Measurements from ENCODE around the gene SLC25A28. TPM values are rescaled to one million over a fixed set of nuclear protein-coding genes. Genes with fewer than 3 reads are reported as not detected.
"Not testable (repeated sequence)": the region's sequence is repeated elsewhere in the genome, so short reads cannot be mapped to it uniquely, and the experiment has no call there.

The SLC25A28 gene
- total RNA-seq, 1 donor from 2014 or later = 15.7 TPM

DNA sequence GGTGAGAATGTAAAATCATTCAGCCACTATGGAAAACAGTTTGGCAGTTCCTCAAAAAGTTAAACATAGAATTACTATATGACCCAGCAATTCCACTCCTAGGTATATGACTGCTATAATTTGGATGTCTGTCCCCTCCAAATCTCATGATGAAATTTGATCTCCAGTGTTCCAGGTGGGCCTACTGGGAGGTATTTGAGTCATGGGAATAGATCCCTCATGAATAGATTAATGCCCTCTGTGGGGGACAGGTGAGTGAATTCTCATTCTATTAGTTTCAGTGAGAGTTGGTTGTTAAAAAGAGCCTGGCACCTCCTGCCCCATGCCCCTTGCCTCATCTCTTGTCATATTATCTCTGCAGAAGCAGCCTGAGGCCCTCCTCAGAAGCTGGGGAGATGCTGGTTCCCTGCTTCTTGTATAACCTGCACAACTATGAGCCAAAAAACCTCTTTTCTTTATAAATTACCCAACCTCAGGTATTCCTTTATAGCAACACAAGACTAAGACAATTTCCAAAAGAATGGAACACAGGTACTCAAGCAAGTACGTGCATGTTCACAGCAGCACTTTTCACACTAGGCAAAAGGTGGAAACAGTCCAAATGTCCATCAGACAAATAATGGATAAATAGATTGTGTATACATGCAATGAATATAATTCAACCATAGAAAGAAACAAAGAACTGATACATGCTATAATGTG lies 8.8 kb upstream of the SLC25A28 start:
- H3K36me3 ChIP-seq (ENCODE audit: control insufficient read depth in 3 of 3, insufficient read depth in 3 of 3, low read length in 3 of 3) = no peaks in the 10 kb centered on the region
- H3K27me3 ChIP-seq (ENCODE audit: control insufficient read depth in 3 of 3, insufficient read depth in 3 of 3, low read length in 3 of 3) = no peaks in the 10 kb centered on the region
- H3K9ac ChIP-seq (ENCODE audit: low read depth in 1 of 3, low read length in 3 of 3) = no peak overlapping the region
- H3K9me3 ChIP-seq (ENCODE audit: control insufficient read depth in 3 of 3, low read length in 3 of 3) = no peaks in the 10 kb centered on the region
- no peaks in the 10 kb centered on the region for H3K4me1 ChIP-seq (ENCODE audit: control insufficient read depth in 3 of 3, insufficient read depth in 3 of 3, low read length in 3 of 3)
- H3K4me3 ChIP-seq (ENCODE audit: low read length in 3 of 3) = no peak overlapping the region
- H3K27ac ChIP-seq (ENCODE audit: low read depth, low read length) = no peak overlapping the region

DNA sequence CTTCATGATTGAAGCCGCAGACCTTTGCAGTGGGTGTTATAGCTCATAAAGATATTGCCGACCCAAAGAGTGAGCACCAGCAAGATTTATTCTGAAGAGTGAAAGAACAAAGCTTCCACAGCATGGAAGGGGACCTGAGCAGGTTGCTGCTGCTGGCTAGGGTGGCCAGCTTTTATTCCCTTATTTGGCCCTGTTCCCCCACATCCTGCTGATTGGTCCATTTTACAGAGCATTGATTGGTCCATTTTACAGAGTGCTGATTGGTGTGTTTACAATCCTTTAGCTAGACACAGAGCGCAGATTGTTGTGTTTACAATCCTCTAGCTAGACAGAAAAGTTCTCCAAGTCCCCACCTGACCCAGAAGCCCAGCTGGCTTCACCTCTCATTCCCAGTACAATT lies 4.9 kb upstream of the SLC25A28 start:
- H3K36me3 ChIP-seq (ENCODE audit: control insufficient read depth in 3 of 3, insufficient read depth in 3 of 3, low read length in 3 of 3); H3K9me3 ChIP-seq (ENCODE audit: control insufficient read depth in 3 of 3, low read length in 3 of 3); H3K9ac ChIP-seq (ENCODE audit: low read depth in 1 of 3, low read length in 3 of 3); H3K4me3 ChIP-seq (ENCODE audit: low read length in 3 of 3); H3K27me3 ChIP-seq (ENCODE audit: control insufficient read depth in 3 of 3, insufficient read depth in 3 of 3, low read length in 3 of 3); H3K27ac ChIP-seq (ENCODE audit: low read depth, low read length); H3K4me1 ChIP-seq (ENCODE audit: control insufficient read depth in 3 of 3, insufficient read depth in 3 of 3, low read length in 3 of 3): not testable (repeated sequence)

DNA sequence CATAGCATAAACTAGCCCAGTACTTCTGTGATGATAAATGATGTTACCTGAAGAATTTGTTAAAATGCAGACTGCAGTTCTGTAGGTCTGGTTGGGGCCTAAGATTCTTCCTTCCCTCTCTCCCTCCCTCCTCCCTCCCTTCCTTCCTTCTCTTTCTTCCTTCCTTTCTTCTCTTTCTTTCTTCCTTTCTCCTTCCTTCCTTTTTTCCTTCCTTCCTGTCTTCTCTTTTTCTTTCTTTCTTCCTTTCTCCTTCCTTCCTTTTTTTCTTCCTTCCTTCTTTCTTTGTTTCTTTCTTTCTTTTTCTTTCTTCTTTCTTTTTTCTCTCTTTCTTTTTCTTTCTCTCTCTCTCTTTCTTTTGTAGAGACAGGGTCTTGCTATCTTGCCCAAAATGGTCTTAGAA lies 3.7 kb upstream of the SLC25A28 start:
- Histone ChIP-seq H3K36me3 (ENCODE audit: control insufficient read depth in 3 of 3, insufficient read depth in 3 of 3, low read length in 3 of 3) (no peaks in the 10 kb centered on the region), H3K4me1 (ENCODE audit: control insufficient read depth in 3 of 3, insufficient read depth in 3 of 3, low read length in 3 of 3) (peaks cover 12 to 18% (median 14%) of the 10 kb centered on the region in 3 donors), H3K4me3 (ENCODE audit: low read length in 3 of 3) (no peak overlapping the region), H3K9me3 (ENCODE audit: control insufficient read depth in 3 of 3, low read length in 3 of 3) (no peaks in the 10 kb centered on the region), H3K9ac (ENCODE audit: low read depth in 1 of 3, low read length in 3 of 3) (no peak overlapping the region), H3K27me3 (ENCODE audit: control insufficient read depth in 3 of 3, insufficient read depth in 3 of 3, low read length in 3 of 3) (no peaks in the 10 kb centered on the region), H3K27ac (ENCODE audit: low read depth, low read length) (no peak overlapping the region)

DNA sequence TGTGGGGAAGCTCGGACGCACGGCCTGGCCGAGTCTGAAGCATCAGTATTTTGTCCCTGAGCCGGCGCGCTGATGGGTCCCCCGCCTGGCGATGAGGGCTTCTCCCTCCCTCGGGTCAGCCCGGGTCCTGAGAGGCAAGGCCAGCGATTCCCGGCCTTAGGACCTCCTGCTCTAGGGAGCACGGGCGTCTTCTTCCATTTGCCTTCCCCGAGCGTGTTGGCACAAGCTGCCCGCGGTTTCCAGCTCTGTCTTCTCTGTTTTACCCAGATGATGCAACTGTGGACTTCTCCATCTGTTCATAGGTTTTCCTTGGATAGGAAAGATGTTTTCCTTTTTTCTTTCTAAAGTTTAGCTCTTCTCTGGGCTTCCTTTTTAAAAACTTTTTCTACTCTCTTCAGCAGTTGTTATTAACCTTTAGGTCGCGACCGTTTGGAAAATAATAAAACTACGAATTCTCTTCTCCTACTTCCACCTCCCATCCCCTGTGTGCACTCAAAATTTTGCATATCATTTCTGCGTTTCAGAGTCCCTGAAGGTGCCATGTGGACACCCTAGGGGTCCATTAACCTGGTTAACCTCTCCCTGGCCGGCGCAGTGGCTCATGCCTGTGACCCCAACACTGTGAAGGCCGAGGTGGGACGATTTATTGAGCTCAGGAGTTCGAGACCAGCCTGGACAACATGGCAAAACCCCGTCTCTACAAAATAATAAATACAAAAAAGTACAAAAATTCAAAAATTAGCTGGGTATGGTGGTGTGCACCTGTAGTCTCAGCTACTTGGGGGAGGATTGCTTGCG lies 1.4 kb upstream of the SLC25A28 start:
- H3K27me3 ChIP-seq (ENCODE audit: control insufficient read depth in 3 of 3, insufficient read depth in 3 of 3, low read length in 3 of 3) = no peaks in the 10 kb centered on the region
- H3K36me3 ChIP-seq (ENCODE audit: control insufficient read depth in 3 of 3, insufficient read depth in 3 of 3, low read length in 3 of 3) = peaks cover 0 to 2% (median 0%) of the 10 kb centered on the region in 3 donors
- no peaks in the 10 kb centered on the region for H3K9me3 ChIP-seq (ENCODE audit: control insufficient read depth in 3 of 3, low read length in 3 of 3)
- H3K4me3 ChIP-seq (ENCODE audit: low read length in 3 of 3) = peak overlapping the region; percentile 76 to 90 (median 89)
- H3K4me1 ChIP-seq (ENCODE audit: control insufficient read depth in 3 of 3, insufficient read depth in 3 of 3, low read length in 3 of 3) = peaks cover 32 to 41% (median 36%) of the 10 kb centered on the region in 3 donors
- H3K9ac ChIP-seq (ENCODE audit: low read depth in 1 of 3, low read length in 3 of 3) = peak overlapping the region; percentile 85 to 89 (median 88)
- H3K27ac ChIP-seq (ENCODE audit: low read depth, low read length) = peak overlapping the region; percentile 96

DNA sequence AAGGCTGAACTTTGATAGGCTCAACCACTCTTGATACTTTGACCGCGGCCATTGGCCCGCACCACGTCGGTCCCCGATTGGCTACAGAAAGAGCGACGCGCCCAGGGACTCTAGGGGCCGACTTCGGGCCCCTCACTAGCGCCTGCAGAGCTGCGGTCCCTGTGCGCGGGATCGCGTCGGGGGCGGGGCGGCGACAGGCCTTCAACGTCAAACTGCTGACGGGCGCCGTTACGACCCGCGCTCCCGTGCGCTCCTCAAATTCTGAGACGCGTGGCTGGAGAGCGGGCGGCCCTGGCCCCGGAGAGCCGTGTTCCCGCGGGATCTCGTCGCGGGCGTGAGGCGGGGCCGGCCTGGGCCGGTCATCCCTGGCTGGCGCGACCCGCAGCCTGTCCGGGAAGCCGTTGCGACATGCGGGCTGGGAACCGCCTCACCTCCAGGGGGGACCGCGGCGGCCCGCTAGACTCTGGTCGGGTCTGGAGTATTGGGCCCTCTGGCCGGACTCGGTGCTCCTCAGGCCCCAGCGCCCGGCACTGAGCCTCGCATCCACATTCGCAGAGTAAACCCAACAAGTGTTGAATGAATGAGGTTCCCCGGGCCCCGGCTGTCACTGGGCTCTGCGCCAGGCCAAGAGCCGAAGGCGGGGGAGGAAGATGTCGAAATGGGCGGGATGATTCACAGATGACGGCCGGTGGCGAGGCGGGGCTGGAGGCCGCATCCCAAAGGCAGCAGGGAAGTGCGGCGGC lies 643 bp upstream of the SLC25A28 start:
- Histone ChIP-seq H3K4me1 (ENCODE audit: control insufficient read depth in 3 of 3, insufficient read depth in 3 of 3, low read length in 3 of 3) (peaks cover 32 to 42% (median 40%) of the 10 kb centered on the region in 3 donors), H3K27ac (ENCODE audit: low read depth, low read length) (peak overlapping the region; percentile 96), H3K9me3 (ENCODE audit: control insufficient read depth in 3 of 3, low read length in 3 of 3) (no peaks in the 10 kb centered on the region), H3K27me3 (ENCODE audit: control insufficient read depth in 3 of 3, insufficient read depth in 3 of 3, low read length in 3 of 3) (no peaks in the 10 kb centered on the region), H3K9ac (ENCODE audit: low read depth in 1 of 3, low read length in 3 of 3) (peak overlapping the region; percentile 85 to 89 (median 88)), H3K36me3 (ENCODE audit: control insufficient read depth in 3 of 3, insufficient read depth in 3 of 3, low read length in 3 of 3) (peaks cover 0 to 2% (median 0%) of the 10 kb centered on the region in 3 donors), H3K4me3 (ENCODE audit: low read length in 3 of 3) (peak overlapping the region; percentile 76 to 90 (median 89))

DNA sequence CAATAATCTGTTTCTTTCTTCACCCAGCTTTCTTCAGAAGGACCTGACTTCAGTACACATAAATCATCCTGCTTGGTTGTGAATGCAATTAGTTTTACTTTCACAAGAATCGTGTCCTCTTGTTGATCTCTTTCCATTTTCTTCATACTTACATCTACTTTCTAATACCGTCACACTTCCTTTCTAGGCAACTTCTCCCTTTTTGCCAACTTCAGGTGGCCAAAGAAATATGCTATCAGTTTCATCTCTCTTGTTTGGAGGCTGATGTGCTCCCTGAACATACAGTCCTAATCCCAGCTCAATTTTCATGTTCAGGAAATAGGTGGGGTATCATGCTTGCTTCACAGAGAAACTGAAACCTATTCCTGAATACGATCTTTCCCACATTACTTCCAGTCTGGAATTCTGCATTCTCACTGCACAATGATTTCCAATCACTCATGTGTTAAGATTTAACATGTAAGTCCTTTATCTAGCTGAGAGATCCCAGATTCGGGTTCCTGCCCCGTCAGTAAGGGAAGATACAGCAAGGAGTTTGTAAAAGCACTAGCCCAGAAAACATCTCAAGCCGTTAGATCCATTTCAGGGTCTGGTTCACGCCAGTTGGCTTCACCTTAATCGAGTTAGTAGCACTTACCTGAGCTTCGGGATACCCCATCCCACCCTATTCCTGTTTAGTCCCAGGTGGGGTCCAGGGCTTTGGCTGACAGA lies 994 bp downstream of the SLC25A28 start:
- Histone ChIP-seq H3K36me3 (ENCODE audit: control insufficient read depth in 3 of 3, insufficient read depth in 3 of 3, low read length in 3 of 3) (peaks cover 0 to 2% (median 0%) of the 10 kb centered on the region in 3 donors), H3K9ac (ENCODE audit: low read depth in 1 of 3, low read length in 3 of 3) (peak overlapping the region; percentile 83 to 89 (median 86)), H3K9me3 (ENCODE audit: control insufficient read depth in 3 of 3, low read length in 3 of 3) (no peaks in the 10 kb centered on the region), H3K4me1 (ENCODE audit: control insufficient read depth in 3 of 3, insufficient read depth in 3 of 3, low read length in 3 of 3) (peaks cover 32 to 42% (median 40%) of the 10 kb centered on the region in 3 donors), H3K27ac (ENCODE audit: low read depth, low read length) (peak overlapping the region; percentile 96), H3K4me3 (ENCODE audit: low read length in 3 of 3) (peak overlapping the region; percentile 78 to 89 (median 84)), H3K27me3 (ENCODE audit: control insufficient read depth in 3 of 3, insufficient read depth in 3 of 3, low read length in 3 of 3) (no peaks in the 10 kb centered on the region)

DNA sequence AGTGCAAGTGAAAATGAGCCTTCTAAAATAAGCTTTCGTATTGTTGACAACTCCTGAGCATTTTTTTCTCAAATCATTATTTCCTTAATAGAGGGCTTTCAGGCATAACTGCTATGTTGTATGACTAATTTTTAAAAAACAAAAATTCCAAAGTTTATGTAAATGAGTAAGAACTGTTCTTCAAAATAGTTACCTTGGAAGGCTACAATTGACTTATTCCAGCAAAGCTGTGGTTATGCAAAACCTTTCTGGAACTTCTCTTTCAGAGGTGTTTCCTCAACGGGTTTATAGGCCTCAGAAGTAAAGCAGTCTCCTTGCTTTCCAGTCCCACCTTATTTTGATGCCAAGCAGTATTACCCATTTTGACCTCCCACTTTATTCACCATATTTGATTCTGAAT lies 2.5 kb downstream of the SLC25A28 start:
- Histone ChIP-seq H3K9ac (ENCODE audit: low read depth in 1 of 3, low read length in 3 of 3) (peak overlapping the region in 2 of 3 donors; percentile 19 to 89), H3K4me1 (ENCODE audit: control insufficient read depth in 3 of 3, insufficient read depth in 3 of 3, low read length in 3 of 3) (peaks cover 32 to 42% (median 40%) of the 10 kb centered on the region in 3 donors), H3K27ac (ENCODE audit: low read depth, low read length) (no peak overlapping the region)

DNA sequence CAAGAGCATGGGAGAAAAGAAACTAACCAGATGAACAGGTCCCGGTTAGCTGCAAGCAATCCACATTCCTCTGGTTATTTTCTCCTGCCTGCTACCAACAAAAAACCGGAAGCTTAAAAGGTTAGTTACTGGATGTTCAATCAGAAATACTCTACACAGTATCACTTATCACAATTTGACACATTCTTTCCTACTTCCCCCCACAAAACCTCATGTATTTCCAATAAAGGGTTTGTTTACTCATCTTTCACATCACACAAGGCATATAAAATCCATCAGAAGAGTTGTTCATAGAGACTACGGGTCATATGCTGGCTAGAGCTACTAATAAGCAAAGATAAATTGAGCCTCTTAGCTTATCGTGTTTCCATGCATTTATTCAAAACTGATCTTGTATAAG lies 4.8 kb downstream of the SLC25A28 start:
- Histone ChIP-seq H3K9ac (ENCODE audit: low read depth in 1 of 3, low read length in 3 of 3) (no peak overlapping the region), H3K27ac (ENCODE audit: low read depth, low read length) (no peak overlapping the region), H3K36me3 (ENCODE audit: control insufficient read depth in 3 of 3, insufficient read depth in 3 of 3, low read length in 3 of 3) (peaks cover 8 to 18% (median 12%) of the 10 kb centered on the region in 3 donors), H3K27me3 (ENCODE audit: control insufficient read depth in 3 of 3, insufficient read depth in 3 of 3, low read length in 3 of 3) (no peaks in the 10 kb centered on the region), H3K4me1 (ENCODE audit: control insufficient read depth in 3 of 3, insufficient read depth in 3 of 3, low read length in 3 of 3) (peaks cover 22 to 35% (median 33%) of the 10 kb centered on the region in 3 donors), H3K4me3 (ENCODE audit: low read length in 3 of 3) (no peak overlapping the region), H3K9me3 (ENCODE audit: control insufficient read depth in 3 of 3, low read length in 3 of 3) (no peaks in the 10 kb centered on the region)

More for the DNA sequence above, 2.5 kb downstream of the SLC25A28 start:
- peaks cover 0 to 11% (median 4%) of the 10 kb centered on the region in 3 donors for H3K36me3 ChIP-seq (ENCODE audit: control insufficient read depth in 3 of 3, insufficient read depth in 3 of 3, low read length in 3 of 3)
- H3K27me3 ChIP-seq (ENCODE audit: control insufficient read depth in 3 of 3, insufficient read depth in 3 of 3, low read length in 3 of 3) = no peaks in the 10 kb centered on the region
- peak overlapping the region in 1 of 3 donors; percentile 8 for H3K4me3 ChIP-seq (ENCODE audit: low read length in 3 of 3)
- no peaks in the 10 kb centered on the region for H3K9me3 ChIP-seq (ENCODE audit: control insufficient read depth in 3 of 3, low read length in 3 of 3)

DNA sequence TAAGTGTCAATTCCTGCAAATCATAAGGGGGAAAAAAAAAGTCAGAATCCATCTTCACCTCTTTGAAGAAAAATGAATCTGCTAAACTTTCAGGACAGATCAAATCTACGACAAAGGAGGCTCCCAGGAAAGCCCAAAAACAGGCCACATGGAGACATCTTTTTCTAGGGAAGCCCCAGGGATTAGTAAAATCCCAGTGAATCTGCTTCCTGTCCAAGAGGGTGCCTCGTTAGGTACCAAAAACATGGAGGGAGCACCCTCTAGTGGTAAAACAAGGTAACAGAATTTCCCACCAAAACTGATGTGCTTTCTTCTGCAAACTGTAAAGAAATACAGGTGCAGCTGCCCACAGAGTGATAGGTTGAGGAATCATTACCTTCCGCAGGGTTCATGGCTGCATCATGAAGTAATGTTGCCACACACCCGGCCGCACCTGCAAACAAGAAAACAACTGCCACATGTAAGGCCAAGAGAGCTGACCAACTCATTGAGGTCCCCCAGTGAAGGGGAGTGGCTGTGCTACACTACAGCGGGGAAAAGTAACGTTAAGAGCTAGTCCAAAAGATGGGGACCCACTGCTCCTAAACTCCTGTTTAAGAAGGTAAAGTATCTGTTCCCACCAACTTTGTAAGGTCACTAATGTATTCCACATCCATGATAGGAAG lies 7.9 kb downstream of the SLC25A28 start:
- no peak overlapping the region for H3K27ac ChIP-seq (ENCODE audit: low read depth, low read length)
- H3K4me3 ChIP-seq (ENCODE audit: low read length in 3 of 3) = no peak overlapping the region
- no peak overlapping the region for H3K9ac ChIP-seq (ENCODE audit: low read depth in 1 of 3, low read length in 3 of 3)
- H3K36me3 ChIP-seq (ENCODE audit: control insufficient read depth in 3 of 3, insufficient read depth in 3 of 3, low read length in 3 of 3) = peaks cover 23 to 26% (median 25%) of the 10 kb centered on the region in 3 donors
- H3K9me3 ChIP-seq (ENCODE audit: control insufficient read depth in 3 of 3, low read length in 3 of 3) = no peaks in the 10 kb centered on the region
- no peaks in the 10 kb centered on the region for H3K27me3 ChIP-seq (ENCODE audit: control insufficient read depth in 3 of 3, insufficient read depth in 3 of 3, low read length in 3 of 3)
- H3K4me1 ChIP-seq (ENCODE audit: control insufficient read depth in 3 of 3, insufficient read depth in 3 of 3, low read length in 3 of 3) = peaks cover 5 to 10% (median 8%) of the 10 kb centered on the region in 3 donors

Measured in skeletal muscle tissue (tissue), 4 donors.